MM.1S (cell line): ENCODE data around the gene TNRC18.

Experiments
- DNase-seq: peaks from one replicate; pipeline ENCODE4 v3.0.0-alpha.2; 2015
- H2AFZ ChIP-seq: fragments of 300-600 bp; sonication (generic); 2 replicates; pipeline ENCODE4 v1.6.0; 2016; ENCODE audit warnings: antibody characterized with exemption, low read length
- H3F3A ChIP-seq: fragments of 300-600 bp; sonication (generic); 2 replicates; pipeline ENCODE4 v1.6.1; 2016; ENCODE audit warnings: mild to moderate bottlenecking, antibody characterized with exemption, low read length, moderate library complexity, mixed read lengths; ENCODE audit not compliant: insufficient read depth
- H3K27ac ChIP-seq: fragments of 300-600 bp; sonication (generic); 2 replicates; pipeline ENCODE4 v1.5.1; 2016; ENCODE audit warnings: mild to moderate bottlenecking, low read length
- H3K27me3 ChIP-seq: fragments of 300-600 bp; sonication (generic); replicated peaks from 2 replicates; pipeline ENCODE4 v1.6.0; 2016; ENCODE audit warnings: low read length; ENCODE audit not compliant: insufficient read depth
- H3K36me3 ChIP-seq: fragments of 300-600 bp; sonication (generic); replicated peaks from 2 replicates; pipeline ENCODE4 v1.6.1; 2016; ENCODE audit warnings: mild to moderate bottlenecking, low read length, mixed read lengths; ENCODE audit not compliant: insufficient read depth
- H3K4me1 ChIP-seq: fragments of 300-600 bp; sonication (generic); 2 replicates; pipeline ENCODE4 v1.6.1; 2016; ENCODE audit warnings: low read length, mixed read lengths
- H3K4me2 ChIP-seq: fragments of 300-600 bp; sonication (generic); 2 replicates; pipeline ENCODE4 v1.6.0; 2016; ENCODE audit warnings: low read depth, low read length
- H3K4me3 ChIP-seq: fragments of 300-600 bp; sonication (generic); 2 replicates; pipeline ENCODE4 v1.5.1; 2016; ENCODE audit warnings: low read length, mixed read lengths
- H3K79me2 ChIP-seq: fragments of 300-600 bp; sonication (generic); 2 replicates; pipeline ENCODE4 v1.6.1; 2016; ENCODE audit warnings: mixed run types, low read length, mixed read lengths
- H3K9ac ChIP-seq: fragments of 300-600 bp; sonication (generic); 2 replicates; pipeline ENCODE4 v1.6.1; 2016; ENCODE audit warnings: low read length, mixed read lengths
- H3K9me2 ChIP-seq: fragments of 300-600 bp; sonication (generic); replicated peaks from 2 replicates; pipeline ENCODE4 v1.6.1; 2016; ENCODE audit warnings: mild to moderate bottlenecking, low read length, mixed read lengths; ENCODE audit not compliant: insufficient read depth
- H3K9me3 ChIP-seq: fragments of 300-600 bp; sonication (generic); replicated peaks from 2 replicates; pipeline ENCODE4 v1.6.1; 2016; ENCODE audit warnings: mild to moderate bottlenecking, low read length, mixed read lengths; ENCODE audit not compliant: insufficient read depth
- H4K20me1 ChIP-seq: fragments of 300-600 bp; sonication (generic); 2 replicates; pipeline ENCODE4 v1.6.1; 2016; ENCODE audit warnings: mild to moderate bottlenecking, low read length, moderate library complexity, mixed read lengths; ENCODE audit not compliant: insufficient read depth
- EZH2 ChIP-seq: fragments of 300-600 bp; sonication (generic); optimal IDR thresholded peaks from 2 replicates; pipeline ENCODE3; 2017; ENCODE audit warnings: low read depth, mild to moderate bottlenecking, antibody characterized with exemption, low read length, mixed read lengths
- EZH2phosphoT487 ChIP-seq: fragments of 300-600 bp; sonication (generic); IDR thresholded peaks from 2 replicates; pipeline ENCODE4 v1.6.1; 2018; ENCODE audit warnings: antibody characterized with exemption, low read length
- TF ChIP-seq, protein P1 (sequence below): fragments of 300-600 bp; sonication (generic); IDR thresholded peaks from 2 replicates; pipeline ENCODE4 v1.5.1; 2016; ENCODE audit warnings: antibody characterized with exemption, low read length, mixed read lengths

TNRC18 gene

DNA sequence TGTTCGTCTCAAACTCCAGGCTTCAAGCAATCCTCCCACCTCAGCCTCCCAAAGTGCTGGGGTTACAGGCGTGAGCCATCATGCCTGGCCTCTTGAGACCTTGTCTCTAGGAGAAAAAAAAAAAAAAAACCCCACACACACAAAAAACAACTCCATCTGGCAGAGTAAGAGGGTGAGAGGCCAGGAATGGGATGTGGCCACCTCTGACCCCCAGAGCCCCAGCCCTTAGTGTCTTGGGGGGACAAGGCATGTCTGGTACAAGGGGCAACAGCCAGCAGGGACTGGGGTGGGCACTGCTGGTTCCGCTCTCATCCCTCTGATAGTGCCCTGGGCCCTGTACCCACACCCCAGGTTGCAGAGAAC lies 15.6 kb upstream of the TNRC18 start:
- H3K9ac ChIP-seq: no peak overlapping the region
- no peak overlapping the region for H3K27ac ChIP-seq
- no peaks in the 10 kb centered on the region for H3K9me3 ChIP-seq
- H3F3A ChIP-seq: peaks cover 19% of the 10 kb centered on the region
- H3K9me2 ChIP-seq: no peaks in the 10 kb centered on the region
- DNase-seq: no peak
- H4K20me1 ChIP-seq: no peaks in the 10 kb centered on the region
- no peak overlapping the region for H2AFZ ChIP-seq
- H3K4me1 ChIP-seq: peaks cover 28% of the 10 kb centered on the region
- no peak overlapping the region for H3K4me3 ChIP-seq
- H3K36me3 ChIP-seq: no peaks in the 10 kb centered on the region
- TF ChIP-seq, protein P1, sequence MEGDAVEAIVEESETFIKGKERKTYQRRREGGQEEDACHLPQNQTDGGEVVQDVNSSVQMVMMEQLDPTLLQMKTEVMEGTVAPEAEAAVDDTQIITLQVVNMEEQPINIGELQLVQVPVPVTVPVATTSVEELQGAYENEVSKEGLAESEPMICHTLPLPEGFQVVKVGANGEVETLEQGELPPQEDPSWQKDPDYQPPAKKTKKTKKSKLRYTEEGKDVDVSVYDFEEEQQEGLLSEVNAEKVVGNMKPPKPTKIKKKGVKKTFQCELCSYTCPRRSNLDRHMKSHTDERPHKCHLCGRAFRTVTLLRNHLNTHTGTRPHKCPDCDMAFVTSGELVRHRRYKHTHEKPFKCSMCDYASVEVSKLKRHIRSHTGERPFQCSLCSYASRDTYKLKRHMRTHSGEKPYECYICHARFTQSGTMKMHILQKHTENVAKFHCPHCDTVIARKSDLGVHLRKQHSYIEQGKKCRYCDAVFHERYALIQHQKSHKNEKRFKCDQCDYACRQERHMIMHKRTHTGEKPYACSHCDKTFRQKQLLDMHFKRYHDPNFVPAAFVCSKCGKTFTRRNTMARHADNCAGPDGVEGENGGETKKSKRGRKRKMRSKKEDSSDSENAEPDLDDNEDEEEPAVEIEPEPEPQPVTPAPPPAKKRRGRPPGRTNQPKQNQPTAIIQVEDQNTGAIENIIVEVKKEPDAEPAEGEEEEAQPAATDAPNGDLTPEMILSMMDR: no peak
- TF ChIP-seq EZH2phosphoT487 (no peak), EZH2 (no peak)
- H3K4me2 ChIP-seq: no peak overlapping the region
- H3K27me3 ChIP-seq: no peaks in the 10 kb centered on the region
- no peaks in the 10 kb centered on the region for H3K79me2 ChIP-seq

DNA sequence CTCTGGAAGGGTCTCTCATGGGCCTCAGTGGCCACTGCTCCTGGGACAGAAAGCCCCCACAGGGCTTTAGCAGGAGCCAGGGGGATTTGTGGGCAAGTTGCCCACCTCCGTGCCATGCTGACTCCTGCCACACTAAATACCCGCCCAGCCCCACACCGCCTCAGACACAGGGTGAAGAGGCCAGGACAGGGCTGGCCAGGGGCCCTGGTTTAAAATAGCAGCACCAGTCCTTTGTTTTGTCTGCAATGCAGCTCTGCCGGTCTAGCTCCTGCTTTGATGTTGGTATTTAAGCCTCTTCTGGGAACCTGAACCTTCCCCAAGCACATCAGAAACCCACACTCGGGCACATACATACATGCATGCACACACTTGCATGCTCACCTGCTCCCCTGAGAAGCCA lies 14.4 kb upstream of the TNRC18 start:
- Histone ChIP-seq H4K20me1 (no peaks in the 10 kb centered on the region), H3K27ac (no peak overlapping the region), H3K27me3 (peaks cover 5% of the 10 kb centered on the region; the same call in 1 of the 2 replicates), H3K36me3 (no peaks in the 10 kb centered on the region), H3F3A (peaks cover 19% of the 10 kb centered on the region), H3K4me1 (peaks cover 28% of the 10 kb centered on the region), H3K9me2 (no peaks in the 10 kb centered on the region), H3K4me3 (no peak overlapping the region), H3K4me2 (no peak overlapping the region), H3K9ac (no peak overlapping the region), H2AFZ (no peak overlapping the region), H3K9me3 (no peaks in the 10 kb centered on the region), H3K79me2 (no peaks in the 10 kb centered on the region)
- DNase-seq: no peak
- no peak for TF ChIP-seq EZH2
- TF ChIP-seq, protein P1: no peak
- TF ChIP-seq EZH2phosphoT487: no peak

DNA sequence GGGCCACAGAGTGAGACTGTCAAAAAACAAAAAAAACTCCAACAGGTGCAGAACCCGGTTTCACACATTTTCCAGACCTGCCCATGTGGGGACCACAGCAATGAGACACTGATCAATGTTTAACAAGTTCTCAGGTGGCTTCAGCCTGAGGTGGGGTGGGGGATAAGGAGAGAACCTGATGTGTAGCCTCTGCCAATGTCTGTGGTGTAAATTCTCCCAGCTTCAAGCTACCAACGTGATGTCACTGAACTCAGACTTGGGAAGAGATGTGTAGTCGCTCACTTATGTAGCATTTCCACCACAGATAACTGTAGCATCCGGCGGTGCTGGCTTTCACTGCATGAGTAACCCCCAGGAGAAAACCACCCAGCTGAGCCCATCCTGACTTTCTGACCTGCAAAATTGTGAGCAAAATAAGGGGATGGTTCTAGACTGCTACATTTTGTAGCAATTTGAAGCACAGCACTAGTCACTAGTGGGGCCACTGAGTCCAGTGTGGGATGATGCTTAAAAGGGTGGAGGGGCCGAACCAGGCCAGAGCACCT lies 13.8 kb upstream of the TNRC18 start:
- Histone ChIP-seq H3K4me2 (no peak overlapping the region), H3K27ac (no peak overlapping the region), H2AFZ (no peak overlapping the region), H3K79me2 (no peaks in the 10 kb centered on the region), H3K9ac (no peak overlapping the region), H3K9me2 (no peaks in the 10 kb centered on the region), H3F3A (peaks cover 19% of the 10 kb centered on the region), H3K9me3 (no peaks in the 10 kb centered on the region), H3K36me3 (no peaks in the 10 kb centered on the region), H4K20me1 (no peaks in the 10 kb centered on the region), H3K27me3 (peaks cover 11% of the 10 kb centered on the region; the same call in 1 of the 2 replicates), H3K4me3 (no peak overlapping the region), H3K4me1 (peaks cover 28% of the 10 kb centered on the region)
- DNase-seq: no peak
- TF ChIP-seq EZH2phosphoT487: no peak
- TF ChIP-seq, protein P1: no peak
- no peak for TF ChIP-seq EZH2
